D341Med (cell line): ENCODE data around the gene COPG1.

Experiments used
- DNase-seq: peaks from one replicate; pipeline ENCODE4 v3.0.0; 2012; ENCODE audit warnings: low spot score

The COPG1 gene

GRCh38 chr3:129314386-129315222 lies 65.2 kb downstream of the COPG1 start:
- DNase-seq = peak; percentile 93

DNA sequence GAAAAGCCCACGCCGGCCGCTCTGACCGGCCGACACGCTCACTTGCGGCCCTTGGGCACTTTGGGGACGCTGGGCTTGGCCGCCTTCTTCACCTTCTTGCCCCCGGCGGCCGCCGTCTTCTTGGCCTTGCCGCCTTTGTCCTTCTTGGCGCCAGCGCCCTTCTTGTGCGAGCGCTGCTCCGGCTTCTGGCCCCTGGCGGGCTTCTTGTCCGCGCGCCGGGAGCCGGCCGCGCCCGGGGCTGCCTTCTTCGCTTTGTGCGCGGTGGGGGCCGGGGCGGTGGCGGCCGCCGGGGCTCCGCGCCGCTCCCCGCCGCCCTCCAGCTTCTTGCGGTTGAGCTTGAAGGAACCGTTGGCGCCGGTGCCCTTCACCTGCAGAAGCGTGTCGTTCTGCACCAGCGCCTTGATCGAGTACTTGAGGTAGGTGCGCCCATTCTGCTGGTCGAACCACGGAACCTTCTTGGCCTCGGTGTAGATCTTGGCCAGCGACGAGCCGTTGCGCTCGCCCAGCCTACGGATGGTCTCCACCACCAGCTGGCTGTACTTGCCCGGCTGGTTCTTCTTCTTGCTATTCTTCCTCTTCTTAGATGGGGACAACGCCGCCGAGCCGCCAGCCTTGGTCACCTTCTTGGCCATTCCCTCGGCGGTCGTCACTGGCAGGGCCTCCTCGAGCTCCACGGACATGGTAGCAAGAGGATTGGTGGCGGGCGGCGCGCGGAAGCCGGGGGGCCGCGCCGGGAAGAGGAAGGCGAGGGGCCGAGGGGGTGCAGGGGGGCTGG lies 66.0 kb downstream of the COPG1 start:
- peak; percentile 60 for DNase-seq

DNA sequence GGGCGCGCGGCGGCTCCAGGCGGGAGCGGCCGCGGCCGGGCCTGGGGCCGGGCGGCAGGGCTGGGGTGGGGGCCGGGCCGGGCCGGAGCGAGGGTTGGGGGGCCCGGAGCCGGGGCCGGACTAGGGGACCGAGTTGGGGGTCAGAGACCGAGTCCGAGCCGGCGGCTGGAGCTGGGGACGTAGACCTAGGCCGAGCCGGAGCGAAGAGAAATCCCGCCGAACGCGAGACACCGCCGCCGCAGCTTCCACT lies 66.5 kb downstream of the COPG1 start:
- DNase-seq = no peak

DNA sequence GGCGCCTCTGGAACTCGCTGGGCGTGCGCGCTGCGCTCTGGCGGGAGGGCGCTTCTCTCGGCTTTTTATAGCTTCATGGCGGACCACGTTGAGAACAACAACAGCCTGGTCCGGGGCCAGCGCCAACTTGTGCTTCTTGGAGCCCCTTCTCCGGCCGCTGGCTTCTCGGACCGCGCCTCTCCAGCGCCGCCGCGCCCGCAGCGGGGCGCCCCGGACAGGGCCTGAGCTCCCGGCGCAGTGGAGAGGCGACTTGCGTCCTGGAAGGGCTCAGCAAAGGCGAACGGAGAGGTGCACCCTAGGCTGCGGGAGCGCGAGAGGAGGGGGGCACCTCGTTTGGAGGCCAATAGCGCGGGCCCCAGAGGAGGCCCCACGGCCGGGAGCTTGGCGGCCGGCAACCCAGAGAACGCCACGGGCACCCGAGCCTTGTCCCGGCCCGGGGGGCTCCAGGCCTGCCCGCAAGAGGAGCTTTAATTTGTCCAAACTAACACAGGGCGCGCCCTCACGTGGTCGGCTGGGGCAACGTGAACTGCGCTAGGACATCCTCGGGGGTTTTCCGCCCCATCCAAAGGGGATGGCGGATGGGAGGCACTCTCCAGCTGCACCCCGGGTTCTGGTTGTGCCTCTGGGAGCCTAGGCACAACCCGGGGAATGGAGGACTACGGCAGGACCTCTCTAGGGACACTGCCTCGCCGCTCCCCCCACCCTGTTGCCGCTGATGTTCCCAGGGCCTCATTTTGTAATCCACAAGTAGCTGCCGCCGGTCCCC lies 67.0 kb downstream of the COPG1 start:
- DNase-seq = peak; percentile 93

DNA sequence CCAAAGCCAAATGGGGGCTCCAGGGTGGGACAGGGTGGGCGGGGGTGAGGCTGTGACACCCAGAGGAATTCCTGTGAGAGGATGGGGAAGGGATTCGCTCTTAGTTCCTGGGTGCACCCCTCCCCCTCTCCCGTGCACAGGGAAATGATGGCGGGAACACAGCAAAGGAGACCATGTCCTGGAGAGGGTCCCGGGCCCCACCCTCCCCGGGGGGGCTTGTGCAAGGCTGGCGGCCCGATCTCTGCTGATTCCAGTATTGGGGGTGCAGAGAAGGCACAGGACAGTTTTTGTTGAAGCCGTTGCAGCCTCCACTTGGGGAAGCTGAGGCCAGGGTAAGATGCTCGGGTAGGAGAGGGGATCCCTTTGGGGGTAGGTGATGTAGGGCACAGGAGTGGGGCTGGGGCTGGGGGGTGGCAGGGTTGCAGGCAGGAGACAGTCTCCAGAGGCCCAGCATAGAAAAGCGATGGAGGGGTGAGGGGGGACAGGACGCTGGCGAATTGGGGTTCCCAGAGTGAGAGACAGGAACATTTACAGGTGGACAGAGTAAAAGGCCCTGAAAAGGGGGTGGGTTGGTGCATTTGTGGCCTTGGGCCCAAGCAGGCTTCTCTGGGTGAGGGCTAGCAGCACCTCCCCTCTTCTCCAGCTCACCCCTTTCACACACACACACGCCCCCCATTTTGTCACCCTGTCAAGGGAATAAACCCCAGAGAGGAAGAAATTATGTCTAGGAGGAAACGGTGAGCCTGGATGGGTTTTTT lies 67.8 kb downstream of the COPG1 start:
- peak; percentile 38 for DNase-seq

- DNase-seq = peak; percentile 14
These were observed 68.4 kb downstream of the COPG1 start for GRCh38 chr3:129317848-129318247.

- no peak for DNase-seq
These were observed 69.5 kb downstream of the COPG1 start for GRCh38 chr3:129318921-129319320.

DNA sequence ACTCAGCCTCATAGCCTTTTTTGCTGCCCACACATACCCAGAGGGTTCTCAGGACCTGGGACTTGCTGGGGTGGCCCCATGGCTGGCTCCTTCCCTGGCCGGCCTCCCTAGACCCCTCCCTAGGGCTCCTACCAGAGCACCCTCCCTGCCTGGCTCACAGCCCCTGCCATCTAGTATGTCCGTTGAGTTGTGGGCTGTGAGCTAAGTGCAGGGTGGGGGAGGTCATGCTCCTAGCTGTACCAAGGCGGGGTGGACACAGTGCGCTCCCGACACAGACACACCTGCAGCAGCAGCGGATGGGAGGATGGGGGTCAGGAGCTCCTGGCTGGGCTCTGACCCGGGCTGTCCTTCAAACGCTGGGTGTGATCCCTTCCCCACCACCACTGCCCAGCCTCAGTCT lies 70.9 kb downstream of the COPG1 start:
- DNase-seq = no peak

DNA sequence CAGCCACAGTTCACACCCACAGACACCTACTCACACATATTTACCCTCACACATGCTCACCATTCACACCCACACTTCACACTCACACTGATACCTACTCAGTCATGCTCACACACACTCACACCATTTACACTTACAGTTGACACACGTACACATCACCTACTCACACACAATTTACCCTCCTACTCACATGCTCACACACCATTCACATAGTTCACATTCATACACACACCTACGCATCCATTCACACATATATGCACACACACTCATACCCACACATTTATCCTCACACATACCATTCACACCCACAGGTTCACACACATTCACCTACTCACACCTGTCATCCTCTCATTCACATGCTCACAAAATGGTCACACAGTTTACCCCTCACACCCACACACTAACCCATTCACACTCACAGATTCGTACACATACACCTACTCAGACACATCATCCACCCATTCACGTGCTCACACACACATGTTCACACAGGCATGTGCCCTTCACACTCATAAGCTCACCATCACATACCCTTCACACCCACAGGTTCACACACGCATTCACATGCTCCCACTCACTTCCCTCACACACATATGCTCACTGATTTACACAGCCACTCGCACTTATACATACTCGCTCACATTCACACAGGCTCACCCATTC lies 71.5 kb downstream of the COPG1 start:
- DNase-seq = no peak

DNA sequence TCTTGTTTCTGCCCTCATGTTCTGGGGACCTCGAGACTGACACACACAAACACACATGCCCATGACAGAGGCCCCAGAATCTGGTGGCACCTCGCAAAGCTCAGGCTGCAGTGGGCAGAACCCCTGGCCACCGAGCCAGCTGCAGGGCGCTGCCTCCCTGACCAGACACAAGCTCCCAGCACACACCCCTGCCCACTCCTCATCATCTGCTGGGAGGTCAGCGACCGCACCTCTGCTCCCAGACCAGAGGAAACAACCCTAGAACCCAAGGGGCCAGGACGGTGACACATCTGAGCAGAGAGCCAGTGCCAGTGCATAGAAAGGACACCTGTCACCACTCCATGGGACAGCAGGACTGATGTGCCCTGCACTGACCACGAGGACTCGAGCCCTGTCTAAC lies 72.5 kb downstream of the COPG1 start:
- no peak for DNase-seq

GRCh38 chr3:129323651-129324294 lies 74.4 kb downstream of the COPG1 start:
- DNase-seq = no peak

DNA sequence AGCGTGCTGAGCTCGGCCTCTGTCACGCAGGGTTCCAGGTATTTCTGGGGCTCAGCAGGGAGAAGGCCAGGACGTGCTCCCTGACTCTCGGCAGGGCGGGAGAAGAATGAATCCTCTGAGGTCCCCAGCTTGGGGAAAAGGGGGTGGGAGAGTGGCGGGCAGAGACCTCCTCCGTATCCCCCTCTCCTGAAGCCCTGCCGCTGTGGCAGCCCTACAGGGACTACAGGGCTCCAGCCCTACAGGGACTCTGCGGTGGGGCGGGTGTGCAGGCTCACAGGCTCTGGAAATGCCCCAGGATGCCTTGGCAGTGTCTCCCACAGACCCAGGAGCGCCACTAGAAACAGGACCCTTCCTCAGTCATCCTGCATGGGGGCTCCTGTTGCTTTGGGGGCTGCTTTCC lies 75.4 kb downstream of the COPG1 start:
- DNase-seq = no peak

- no peak for DNase-seq
These were observed 76.0 kb downstream of the COPG1 start for GRCh38 chr3:129325383-129325782.

- DNase-seq = no peak
These were observed 76.7 kb downstream of the COPG1 start for GRCh38 chr3:129326138-129326537.

DNA sequence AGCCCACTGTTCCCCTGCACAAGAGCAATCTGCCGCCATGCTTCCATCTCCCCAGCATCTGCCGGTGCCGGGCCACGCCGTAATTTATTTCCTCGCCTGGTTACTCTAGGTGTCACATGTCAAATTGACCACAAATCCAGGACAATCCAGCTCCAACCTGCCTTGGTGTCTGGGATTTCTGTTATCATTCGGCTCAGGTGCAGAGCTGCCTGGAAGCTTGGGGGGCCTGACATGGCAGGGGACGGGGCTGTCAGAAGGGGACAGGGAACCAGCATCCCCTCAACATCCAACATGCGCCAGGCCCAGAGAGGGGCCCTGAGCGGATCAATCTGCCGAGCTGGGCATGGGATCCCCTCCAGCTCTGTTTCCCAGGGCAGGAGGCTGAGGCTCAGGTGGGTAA lies 77.2 kb downstream of the COPG1 start:
- DNase-seq = no peak
